IMR-90 (cell line): ENCODE measurements around the gene CRYBB2. TPM values are rescaled to one million over a fixed set of nuclear protein-coding genes. Genes with fewer than 3 reads are reported as not detected.

Experiments
- ATAC-seq: fragments of 200-7000 bp; cut with Tn5 transposase; 2 replicates; pipeline ENCODE4 v1.9.1; 2020; ENCODE audit warnings: low read depth, mild to moderate bottlenecking, moderate library complexity
- BruUV-seq: library from RNA; stranded (reverse); fragments of 400-500 nt; replicated peaks from 2 replicates; lab custom pipeline; 2021; lab: Mats Ljungman, UMichigan
- CTCF ChIA-PET: fragments of 300-600 bp; formaldehyde crosslinking; extraction: SDS; loops from one replicate; lab custom pipeline; 2021; ENCODE audit warnings: antibody characterized with exemption; lab: Yijun Ruan, JAX
- POLR2A ChIA-PET: fragments of 300-600 bp; sonication (Branson Sonifier 250); formaldehyde crosslinking; loops from one replicate; lab custom pipeline; 2022; ENCODE audit warnings: antibody characterized with exemption; ENCODE audit not compliant: unreplicated experiment; lab: Charles Lee
- DNase-seq: peaks from one replicate; pipeline ENCODE4 v3.0.0; 2013
- H2AFZ ChIP-seq: replicated peaks from 2 replicates; pipeline ENCODE3; 2013; ENCODE audit warnings: low read length, mild to moderate bottlenecking; ENCODE audit not compliant: poor library complexity
- H2AK5ac ChIP-seq: 2 replicates; pipeline ENCODE4 v1.6.1; 2013; ENCODE audit warnings: low read depth, low read length, inconsistent platforms
- H2AK9ac ChIP-seq: replicated peaks from 2 replicates; pipeline ENCODE3; 2013; ENCODE audit warnings: mild to moderate bottlenecking, low read depth, low read length, moderate library complexity; ENCODE audit not compliant: poor library complexity
- H2BK120ac ChIP-seq: 2 replicates; pipeline ENCODE4 v1.6.1; 2013; ENCODE audit warnings: low read depth, low read length, inconsistent platforms
- H2BK15ac ChIP-seq: 3 replicates; pipeline ENCODE4 v1.6.1; 2013; ENCODE audit warnings: low read depth, low read length, inconsistent platforms
- H2BK20ac ChIP-seq: 2 replicates; pipeline ENCODE4 v1.6.1; 2013; ENCODE audit warnings: low read depth, mild to moderate bottlenecking, inconsistent platforms, low read length, moderate library complexity
- H2BK5ac ChIP-seq: 2 replicates; pipeline ENCODE4 v1.6.1; 2013; ENCODE audit warnings: mild to moderate bottlenecking, low read depth, low read length, inconsistent platforms; ENCODE audit not compliant: poor library complexity, severe bottlenecking
- H3K14ac ChIP-seq: replicated peaks from 2 replicates; pipeline ENCODE4 v1.6.1; 2013; ENCODE audit warnings: low read depth, low read length, inconsistent platforms
- H3K18ac ChIP-seq: 2 replicates; pipeline ENCODE4 v1.6.1; 2013; ENCODE audit warnings: low read depth, low read length, control low read depth
- H3K23ac ChIP-seq: 2 replicates; pipeline ENCODE4 v1.6.1; 2013; ENCODE audit warnings: low read depth, low read length, inconsistent platforms
- H3K27ac ChIP-seq: 2 replicates; pipeline ENCODE4 v1.5.1; 2013; ENCODE audit warnings: mild to moderate bottlenecking, control low read depth, low read length; ENCODE audit not compliant: insufficient read depth
- H3K27me3 ChIP-seq: 2 replicates; pipeline ENCODE4 v1.6.1; 2013; ENCODE audit warnings: low read length; ENCODE audit not compliant: control insufficient read depth, insufficient read depth
- H3K36me3 ChIP-seq: 2 replicates; pipeline ENCODE4 v1.6.1; 2013; ENCODE audit warnings: low read length, mixed read lengths; ENCODE audit not compliant: control insufficient read depth, insufficient read depth
- H3K4ac ChIP-seq: 2 replicates; pipeline ENCODE4 v1.6.1; 2013; ENCODE audit warnings: low read depth, low read length, inconsistent platforms
- H3K4me1 ChIP-seq: 2 replicates; pipeline ENCODE4 v1.6.1; 2013; ENCODE audit warnings: low read length, mixed read lengths; ENCODE audit not compliant: control insufficient read depth, insufficient read depth
- H3K4me2 ChIP-seq: 2 replicates; pipeline ENCODE4 v1.6.1; 2013; ENCODE audit warnings: low read depth, mild to moderate bottlenecking, control low read depth, low read length, moderate library complexity
- H3K4me3 ChIP-seq: 2 replicates; pipeline ENCODE4 v1.5.1; 2013; ENCODE audit warnings: low read depth, mild to moderate bottlenecking, control low read depth, low read length, moderate library complexity; ENCODE audit not compliant: insufficient read depth
- H3K56ac ChIP-seq: 2 replicates; pipeline ENCODE4 v1.6.1; 2013; ENCODE audit warnings: low read length, inconsistent platforms; ENCODE audit not compliant: insufficient read depth; ENCODE audit errors: extremely low read depth
- H3K79me1 ChIP-seq, 2 experiments: 2 replicates each; pipeline ENCODE4 v1.6.1; 2013; ENCODE audit warnings: low read length in 2 of 2, inconsistent platforms in 1 of 2, low read depth in 1 of 2
- H3K9ac ChIP-seq: 2 replicates; pipeline ENCODE4 v1.6.1; 2013; ENCODE audit warnings: low read depth, low read length, control low read depth
- H3K9me1 ChIP-seq: 2 replicates; pipeline ENCODE4 v1.6.1; 2013; ENCODE audit warnings: low read length, inconsistent platforms; ENCODE audit not compliant: insufficient read depth
- H3K9me3 ChIP-seq: 2 replicates; pipeline ENCODE4 v1.6.1; 2013; ENCODE audit warnings: low read length; ENCODE audit not compliant: control insufficient read depth, insufficient read depth
- H4K20me1 ChIP-seq: 2 replicates; pipeline ENCODE4 v1.6.1; 2013; ENCODE audit warnings: low read length, inconsistent platforms; ENCODE audit not compliant: insufficient read depth
- H4K5ac ChIP-seq: 2 replicates; pipeline ENCODE4 v1.6.1; 2013; ENCODE audit warnings: mild to moderate bottlenecking, low read depth, low read length, control low read depth
- H4K8ac ChIP-seq, 2 experiments: 2 replicates each; pipeline ENCODE4 v1.6.1; 2013; ENCODE audit warnings: low read depth in 2 of 2, low read length in 2 of 2, control low read depth in 1 of 2, inconsistent platforms in 1 of 2
- H4K91ac ChIP-seq: 2 replicates; pipeline ENCODE4 v1.6.1; 2013; ENCODE audit warnings: low read depth, low read length, inconsistent platforms; ENCODE audit not compliant: insufficient read depth
- BHLHE40 ChIP-seq: fragments of 150-350 bp; IDR thresholded peaks from 2 replicates; pipeline ENCODE4 v1.6.1; 2016; ENCODE audit warnings: mild to moderate bottlenecking, low read depth, low read length
- CEBPB ChIP-seq: IDR thresholded peaks from 2 replicates; pipeline ENCODE4 v1.6.1; 2012; ENCODE audit warnings: low read depth, low read length, improper control_type of control experiment
- CHD1 ChIP-seq: IDR thresholded peaks from 2 replicates; pipeline ENCODE4 v1.6.1; 2012; ENCODE audit warnings: low read depth, low read length, improper control_type of control experiment
- MAFK ChIP-seq: IDR thresholded peaks from 2 replicates; pipeline ENCODE4 v1.6.1; 2012; ENCODE audit warnings: low read depth, low read length, improper control_type of control experiment
- MAZ ChIP-seq: IDR thresholded peaks from 2 replicates; pipeline ENCODE4 v1.6.1; 2012; ENCODE audit warnings: low read depth, mild to moderate bottlenecking, low read length, improper control_type of control experiment, moderate library complexity, borderline replicate concordance
- MXI1 ChIP-seq: IDR thresholded peaks from 2 replicates; pipeline ENCODE4 v1.6.1; 2012; ENCODE audit warnings: low read depth, mild to moderate bottlenecking, low read length, moderate library complexity, borderline replicate concordance
- NFE2L2 ChIP-seq: fragments of 150-350 bp; IDR thresholded peaks from 2 replicates; pipeline ENCODE4 v1.6.1; 2016; ENCODE audit warnings: low read depth, mild to moderate bottlenecking, low read length
- POLR2A ChIP-seq: IDR thresholded peaks from 2 replicates; pipeline ENCODE4 v1.6.1; 2012; ENCODE audit warnings: mild to moderate bottlenecking, low read depth, low read length
- RCOR1 ChIP-seq: IDR thresholded peaks from 2 replicates; pipeline ENCODE4 v1.6.1; 2012; ENCODE audit warnings: mild to moderate bottlenecking, low read length, improper control_type of control experiment; ENCODE audit not compliant: insufficient replicate concordance
- RFX5 ChIP-seq: IDR thresholded peaks from 2 replicates; pipeline ENCODE4 v1.8.0; 2012; ENCODE audit warnings: low read depth, mild to moderate bottlenecking, low read length, moderate library complexity
- SMC3 ChIP-seq: fragments of 150-350 bp; IDR thresholded peaks from 2 replicates; pipeline ENCODE4 v1.6.1; 2016; ENCODE audit warnings: low read depth, mild to moderate bottlenecking, antibody characterized with exemption, low read length, moderate library complexity
- USF2 ChIP-seq: fragments of 150-350 bp; IDR thresholded peaks from 2 replicates; pipeline ENCODE4 v1.6.1; 2017; ENCODE audit warnings: mild to moderate bottlenecking, antibody characterized with exemption, low read length, low read depth
- WGBS, 2 experiments: methylation state at CpG; one replicate each; pipeline versions ENCODE4 v1.1.5 to v1.1.7; 2013; ENCODE audit warnings: missing lambda C conversion rate in 2 of 2; ENCODE audit not compliant: insufficient read length in 1 of 2; ENCODE audit errors: extremely low coverage in 2 of 2; 5-methylcytosine and 5-hydroxymethylcytosine counted together
- dilution Hi-C: fragments of 300-500 bp; cut with HindIII; formaldehyde crosslinking; loops from one replicate; pipeline ENCODE4 v1.14.3; 2018; ENCODE audit warnings: low sequenced_read_pairs; ENCODE audit not compliant: unreplicated experiment
- in situ Hi-C: fragments of 300-500 bp; cut with MboI; formaldehyde crosslinking; loops from 3 replicates; pipeline ENCODE4 v1.14.3; 2019; ENCODE audit warnings: low sequenced_read_pairs, inconsistent platforms, mixed read lengths
- intact Hi-C: fragments of 100-400 bp; cut with micrococcal nuclease; formaldehyde crosslinking; loops from 2 replicates; pipeline ENCODE4 v1.10.0; 2022
- polyA plus RNA-seq, 3 experiments: library from polyadenylated mRNA; depleted of rRNA; stranded (reverse); fragments of >200 nt; gene quantifications; 2 replicates each; pipeline ENCODE4 v1.2.3, GENCODE V29; 2012; ENCODE audit warnings: low replicate concordance in 1 of 3
- total RNA-seq: library from RNA; depleted of rRNA; stranded (reverse); fragments of >200 nt; gene quantifications from 2 replicates; pipeline ENCODE4 v1.2.3, GENCODE V29; 2012
- TF ChIP-seq, protein P1 (sequence below): fragments of 150-350 bp; IDR thresholded peaks from 2 replicates; pipeline ENCODE4 v1.6.1; 2016; ENCODE audit warnings: low read depth, mild to moderate bottlenecking, low read length, moderate library complexity, borderline replicate concordance

The CRYBB2 gene
- total and polyA plus RNA-seq, 2 of the 4 experiments (the other 2 are of a cell fraction): not detected

DNA sequence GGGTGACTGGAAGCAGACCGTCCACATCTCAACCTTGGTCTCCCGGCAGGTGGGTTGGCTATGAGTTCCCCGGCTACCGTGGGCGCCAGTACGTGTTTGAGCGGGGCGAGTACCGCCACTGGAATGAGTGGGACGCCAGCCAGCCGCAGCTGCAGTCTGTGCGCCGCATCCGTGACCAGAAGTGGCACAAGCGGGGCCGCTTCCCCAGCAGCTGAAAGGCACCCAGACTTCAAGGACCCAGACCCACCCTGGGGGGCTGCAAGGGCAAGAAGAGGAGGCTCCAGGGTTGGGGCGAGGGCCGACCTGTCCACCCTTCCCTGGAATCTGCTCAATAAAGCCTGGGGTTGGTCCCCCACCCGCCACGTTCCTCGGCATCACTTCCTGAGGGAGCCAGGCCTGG lies 12.4 kb upstream of the CRYBB2 start:
- in situ Hi-C loops (no loop called here), dilution Hi-C loops (no loop called here), intact Hi-C loops (no loop called here)
- H4K91ac ChIP-seq: no peak overlapping the region
- no peak overlapping the region for H2BK20ac ChIP-seq
- H3K27me3 ChIP-seq: no peaks in the 10 kb centered on the region
- no peak overlapping the region for H3K27ac ChIP-seq
- no peak overlapping the region for H4K5ac ChIP-seq
- no peaks in the 10 kb centered on the region for H3K79me1 ChIP-seq
- no peaks in the 10 kb centered on the region for H3K9me1 ChIP-seq
- no peaks in the 10 kb centered on the region for H3K36me3 ChIP-seq
- H4K20me1 ChIP-seq: no peaks in the 10 kb centered on the region
- ChIA-PET POLR2A (no interaction called here), CTCF (no interaction called here)
- no peak overlapping the region for H4K8ac ChIP-seq
- WGBS, 2 experiments: 77% methylated on average over 17 of the region's 21 CpGs; no CpG with 5 or more reads in 1 of the 2 experiments
- H3K18ac ChIP-seq: no peak overlapping the region
- no peak overlapping the region for H3K14ac ChIP-seq
- no peak overlapping the region for H2BK15ac ChIP-seq
- no peak overlapping the region for H2AK9ac ChIP-seq
- ATAC-seq (no peak), DNase-seq (no peak)
- H3K56ac ChIP-seq: no peak overlapping the region
- no peak overlapping the region for H3K4me3 ChIP-seq
- H3K4me2 ChIP-seq: no peak overlapping the region
- no peak overlapping the region for H3K23ac ChIP-seq
- no peak overlapping the region for H3K9ac ChIP-seq
- H2AFZ ChIP-seq: no peak overlapping the region
- H3K4me1 ChIP-seq: no peaks in the 10 kb centered on the region
- H3K9me3 ChIP-seq: no peaks in the 10 kb centered on the region
- no peak overlapping the region for H2BK120ac ChIP-seq
- H2BK5ac ChIP-seq: no peak overlapping the region
- no peak overlapping the region for H3K4ac ChIP-seq
- no peak for TF ChIP-seq NFE2L2
- TF ChIP-seq RCOR1: no peak
- TF ChIP-seq, protein P1, sequence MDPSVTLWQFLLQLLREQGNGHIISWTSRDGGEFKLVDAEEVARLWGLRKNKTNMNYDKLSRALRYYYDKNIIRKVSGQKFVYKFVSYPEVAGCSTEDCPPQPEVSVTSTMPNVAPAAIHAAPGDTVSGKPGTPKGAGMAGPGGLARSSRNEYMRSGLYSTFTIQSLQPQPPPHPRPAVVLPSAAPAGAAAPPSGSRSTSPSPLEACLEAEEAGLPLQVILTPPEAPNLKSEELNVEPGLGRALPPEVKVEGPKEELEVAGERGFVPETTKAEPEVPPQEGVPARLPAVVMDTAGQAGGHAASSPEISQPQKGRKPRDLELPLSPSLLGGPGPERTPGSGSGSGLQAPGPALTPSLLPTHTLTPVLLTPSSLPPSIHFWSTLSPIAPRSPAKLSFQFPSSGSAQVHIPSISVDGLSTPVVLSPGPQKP: no peak
- TF ChIP-seq CHD1: no peak
- no peak for TF ChIP-seq MXI1
- TF ChIP-seq USF2: no peak
- TF ChIP-seq CEBPB: no peak
- no peak for TF ChIP-seq SMC3
- no peak for TF ChIP-seq RFX5
- TF ChIP-seq MAZ: no peak
- TF ChIP-seq POLR2A: no peak
- TF ChIP-seq MAFK: no peak
- no peak for TF ChIP-seq BHLHE40
- no peak overlapping the region for H2AK5ac ChIP-seq
- no TSS peak for BruUV-seq
